ENCODE data around the gene CD99L2. TPM values are rescaled to one million over a fixed set of nuclear protein-coding genes. Genes with fewer than 3 reads are reported as not detected.

CD99L2 gene
- total RNA-seq, 4 donors from 2014 or later, result 56.8 to 88.6 (median 77.6) TPM

DNA sequence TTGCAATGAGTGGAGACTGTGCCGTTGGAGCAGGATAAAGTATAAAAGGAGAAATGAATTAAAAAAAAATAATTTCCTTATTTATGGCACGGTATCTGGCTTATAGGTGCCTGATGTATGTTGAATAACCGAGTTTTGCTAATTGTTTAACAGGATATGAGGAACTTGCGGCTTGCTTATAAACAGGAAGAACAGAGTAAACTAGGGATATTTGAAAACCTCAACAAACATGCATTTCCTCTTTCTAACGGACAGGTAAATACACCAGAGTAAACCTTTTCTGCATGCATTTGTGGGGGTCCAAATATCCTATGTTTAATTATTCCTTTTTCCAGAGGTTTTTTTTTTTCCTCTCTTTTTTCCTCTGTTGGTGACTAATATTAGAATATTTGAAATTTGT lies 168.5 kb downstream of the CD99L2 start:
- no peaks in the 10 kb centered on the region for H3K9me3 ChIP-seq
- ATAC-seq, result no peak
- H3K4me3 ChIP-seq, result no peak overlapping the region
- peaks cover 0 to 70% of the 10 kb centered on the region in 2 donors for H3K36me3 ChIP-seq
- TF ChIP-seq POLR2AphosphoS5 (IDR thresholded peaks at IDR 0.05) (no peak), EP300 (IDR thresholded peaks at IDR 0.05) (no peak), POLR2A (IDR thresholded peaks at IDR 0.05) (no peak)
- no peaks in the 10 kb centered on the region for H3K27me3 ChIP-seq
- 81 to 84% methylated on average over 5 of the region's 5 CpGs for WGBS, 2 donors (ENCODE audit: low coverage in 1 of 2)
- no peak overlapping the region for H3K27ac ChIP-seq
- no peaks in the 10 kb centered on the region for H3K4me1 ChIP-seq

- no peaks in the 10 kb centered on the region for H3K27me3 ChIP-seq
- ATAC-seq, result no peak
- no peaks in the 10 kb centered on the region for H3K9me3 ChIP-seq
- no peak overlapping the region for H3K27ac ChIP-seq
- WGBS, 2 donors (ENCODE audit: low coverage in 1 of 2), result 83 to 84% methylated on average over 4 of the region's 4 CpGs
- H3K4me1 ChIP-seq, result no peaks in the 10 kb centered on the region
- no peak for TF ChIP-seq POLR2AphosphoS5 (IDR thresholded peaks at IDR 0.05)
- TF ChIP-seq, protein P1, sequence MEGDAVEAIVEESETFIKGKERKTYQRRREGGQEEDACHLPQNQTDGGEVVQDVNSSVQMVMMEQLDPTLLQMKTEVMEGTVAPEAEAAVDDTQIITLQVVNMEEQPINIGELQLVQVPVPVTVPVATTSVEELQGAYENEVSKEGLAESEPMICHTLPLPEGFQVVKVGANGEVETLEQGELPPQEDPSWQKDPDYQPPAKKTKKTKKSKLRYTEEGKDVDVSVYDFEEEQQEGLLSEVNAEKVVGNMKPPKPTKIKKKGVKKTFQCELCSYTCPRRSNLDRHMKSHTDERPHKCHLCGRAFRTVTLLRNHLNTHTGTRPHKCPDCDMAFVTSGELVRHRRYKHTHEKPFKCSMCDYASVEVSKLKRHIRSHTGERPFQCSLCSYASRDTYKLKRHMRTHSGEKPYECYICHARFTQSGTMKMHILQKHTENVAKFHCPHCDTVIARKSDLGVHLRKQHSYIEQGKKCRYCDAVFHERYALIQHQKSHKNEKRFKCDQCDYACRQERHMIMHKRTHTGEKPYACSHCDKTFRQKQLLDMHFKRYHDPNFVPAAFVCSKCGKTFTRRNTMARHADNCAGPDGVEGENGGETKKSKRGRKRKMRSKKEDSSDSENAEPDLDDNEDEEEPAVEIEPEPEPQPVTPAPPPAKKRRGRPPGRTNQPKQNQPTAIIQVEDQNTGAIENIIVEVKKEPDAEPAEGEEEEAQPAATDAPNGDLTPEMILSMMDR (IDR thresholded peaks at IDR 0.05), result no peak
- no peak for TF ChIP-seq EP300 (IDR thresholded peaks at IDR 0.05)
- no peak for TF ChIP-seq POLR2A (IDR thresholded peaks at IDR 0.05)
- H3K36me3 ChIP-seq, result no peaks in the 10 kb centered on the region
- H3K4me3 ChIP-seq, result no peak overlapping the region
Measured at GRCh38 chrX:150719621-150720020, 178.8 kb downstream of the CD99L2 start.

Other genes with a start within 250 kb of the CD99L2 start
- gene MTMR1, start 205.3 kb downstream of the CD99L2 start, total RNA-seq, result 10 to 100 TPM; 17.3 to 26.1 (median 21.5) TPM
- gene HMGB3, start 84.7 kb upstream of the CD99L2 start, total RNA-seq, result 1 to 10 TPM; 1.3 to 4.4 (median 3.2) TPM

Measured in gastroesophageal sphincter (tissue), 4 donors.